TTC549 (cell line): Measurements from ENCODE around the gene ZDHHC14.

Experiments used
- FAIRE-seq: peaks from 2 replicates; lab custom pipeline; 2012; peaks lifted over from hg19 to GRCh38; lab: Jason Lieb, UNC

Gene ZDHHC14

GRCh38 chr6:157518397-157519250 lies 137.6 kb downstream of the ZDHHC14 start:
- FAIRE-seq = no peak

GRCh38 chr6:157519255-157520116 lies 138.5 kb downstream of the ZDHHC14 start:
- FAIRE-seq = no peak

- no peak for FAIRE-seq
Observed at GRCh38 chr6:157520117-157520406, 139.1 kb downstream of the ZDHHC14 start.

- no peak for FAIRE-seq
Observed at GRCh38 chr6:157520596-157521361, 139.8 kb downstream of the ZDHHC14 start.

GRCh38 chr6:157521362-157522335 lies 140.7 kb downstream of the ZDHHC14 start:
- no peak for FAIRE-seq

- FAIRE-seq = no peak
Observed at GRCh38 chr6:157522472-157522871, 141.5 kb downstream of the ZDHHC14 start.

GRCh38 chr6:157524735-157525134 lies 143.7 kb downstream of the ZDHHC14 start:
- FAIRE-seq = no peak

GRCh38 chr6:157525292-157525889 lies 144.4 kb downstream of the ZDHHC14 start:
- FAIRE-seq = no peak

- no peak for FAIRE-seq
Observed at GRCh38 chr6:157525918-157526425, 145.0 kb downstream of the ZDHHC14 start.

GRCh38 chr6:157527471-157527907 lies 146.5 kb downstream of the ZDHHC14 start:
- no peak for FAIRE-seq

GRCh38 chr6:157528931-157529653 lies 148.1 kb downstream of the ZDHHC14 start:
- no peak for FAIRE-seq

- no peak for FAIRE-seq
Observed at GRCh38 chr6:157529654-157530039, 148.7 kb downstream of the ZDHHC14 start.

GRCh38 chr6:157530126-157530525 lies 149.1 kb downstream of the ZDHHC14 start:
- no peak for FAIRE-seq

GRCh38 chr6:157530724-157531168 lies 149.8 kb downstream of the ZDHHC14 start:
- no peak for FAIRE-seq

GRCh38 chr6:157531169-157531985 lies 150.4 kb downstream of the ZDHHC14 start:
- FAIRE-seq = no peak

- no peak for FAIRE-seq
Observed at GRCh38 chr6:157531986-157532365, 151.0 kb downstream of the ZDHHC14 start.

- no peak for FAIRE-seq
Observed at GRCh38 chr6:157533048-157533871, 152.3 kb downstream of the ZDHHC14 start.
